Neural cell (in vitro differentiated cells): ENCODE results near the gene MAD2L1BP. TPM values are rescaled to one million over a fixed set of nuclear protein-coding genes. Genes with fewer than 3 reads are reported as not detected.

ENCODE experiments used
- H2AFZ ChIP-seq: fragments of 200-600, 300-800 bp; sonication (generic), shearing (Covaris generic); 2 replicates; pipeline ENCODE4 v1.6.0; 2014; ENCODE audit warnings: low read depth, mild to moderate bottlenecking, antibody characterized with exemption, low read length, moderate library complexity
- H3F3A ChIP-seq: fragments of 200-600 bp; shearing (Covaris generic); 2 replicates; pipeline ENCODE4 v1.6.1; 2016; ENCODE audit warnings: mild to moderate bottlenecking, moderate library complexity, mixed read lengths, antibody characterized with exemption, low read length; ENCODE audit not compliant: insufficient read depth, poor library complexity, severe bottlenecking
- H3K27ac ChIP-seq: fragments of 200-600, 300-800 bp; sonication (generic), shearing (Covaris generic); 2 replicates; pipeline ENCODE4 v1.5.1; 2014; ENCODE audit warnings: mild to moderate bottlenecking, low read length, moderate library complexity
- H3K27me3 ChIP-seq: fragments of 300-800, 200-600 bp; sonication (generic), shearing (Covaris generic); 2 replicates; pipeline ENCODE4 v1.6.0; 2014; ENCODE audit warnings: mild to moderate bottlenecking, low read depth, low read length, moderate library complexity; ENCODE audit not compliant: insufficient read depth
- H3K36me3 ChIP-seq: fragments of 300-800, 200-600 bp; sonication (generic), shearing (Covaris generic); 2 replicates; pipeline ENCODE4 v1.5.1; 2014; ENCODE audit warnings: mild to moderate bottlenecking, antibody characterized with exemption, low read length, moderate library complexity; ENCODE audit not compliant: insufficient read depth
- H3K4me2 ChIP-seq: fragments of 300-800, 200-600 bp; sonication (generic), shearing (Covaris generic); 2 replicates; pipeline ENCODE4 v1.6.0; 2014; ENCODE audit warnings: mild to moderate bottlenecking, low read length
- H3K4me3 ChIP-seq: fragments of 300-800, 200-600 bp; sonication (generic), shearing (Covaris generic); 2 replicates; pipeline ENCODE4 v1.5.1; 2014; ENCODE audit warnings: mild to moderate bottlenecking, low read length, moderate library complexity
- H3K79me2 ChIP-seq: fragments of 200-600 bp; shearing (Covaris generic); replicated peaks from 2 replicates; pipeline ENCODE4 v1.6.0; 2014; ENCODE audit warnings: mild to moderate bottlenecking, low read length, moderate library complexity; ENCODE audit not compliant: insufficient read depth
- H3K9ac ChIP-seq: fragments of 300-800, 200-600 bp; sonication (generic), shearing (Covaris generic); 2 replicates; pipeline ENCODE4 v1.6.1; 2016; ENCODE audit warnings: mild to moderate bottlenecking, low read length, mixed read lengths
- H3K9me2 ChIP-seq: fragments of 200-600 bp; shearing (Covaris generic); 2 replicates; pipeline ENCODE4 v1.6.1; 2016; ENCODE audit warnings: mild to moderate bottlenecking, low read length, mixed read lengths; ENCODE audit not compliant: insufficient read depth
- H3K9me3 ChIP-seq: fragments of 200-600, 300-800 bp; sonication (generic), shearing (Covaris generic); 2 replicates; pipeline ENCODE4 v1.6.1; 2016; ENCODE audit warnings: mild to moderate bottlenecking, mixed run types, low read length, moderate library complexity, mixed read lengths
- H4K20me1 ChIP-seq: fragments of 200-600 bp; shearing (Covaris generic); 2 replicates; pipeline ENCODE4 v1.6.1; 2016; ENCODE audit warnings: mild to moderate bottlenecking, mixed run types; ENCODE audit not compliant: insufficient read depth
- EP300 ChIP-seq: fragments of 450-650 bp; conservative IDR thresholded peaks from 2 replicates; pipeline ENCODE4 v1.6.1; 2014; ENCODE audit warnings: antibody characterized with exemption, mild to moderate bottlenecking, moderate library complexity; ENCODE audit not compliant: poor library complexity, severe bottlenecking
- EZH2 ChIP-seq: fragments of 200-600, 300-800 bp; shearing (Covaris generic), sonication (generic); IDR thresholded peaks from 2 replicates; pipeline ENCODE4 v1.6.1; 2014; ENCODE audit warnings: antibody characterized with exemption, low read length, borderline replicate concordance, mild to moderate bottlenecking; ENCODE audit not compliant: insufficient read depth, poor library complexity, severe bottlenecking
- MXI1 ChIP-seq: fragments of 450-650 bp; conservative IDR thresholded peaks from 2 replicates; pipeline ENCODE4 v1.6.1; 2014; ENCODE audit warnings: antibody characterized with exemption, mild to moderate bottlenecking; ENCODE audit not compliant: poor library complexity, severe bottlenecking
- POLR2AphosphoS5 ChIP-seq: IDR thresholded peaks from 2 replicates; pipeline ENCODE4 v1.6.1; 2012
- RAD21 ChIP-seq: fragments of 450-650 bp; conservative IDR thresholded peaks from 2 replicates; pipeline ENCODE4 v1.6.1; 2014; ENCODE audit warnings: antibody characterized with exemption, mild to moderate bottlenecking, moderate library complexity
- REST ChIP-seq: IDR thresholded peaks from 2 replicates; pipeline ENCODE4 v1.6.1; 2012; ENCODE audit warnings: borderline replicate concordance
- SMC3 ChIP-seq: fragments of 450-650 bp; conservative IDR thresholded peaks from 2 replicates; pipeline ENCODE4 v1.6.1; 2014; ENCODE audit warnings: antibody characterized with exemption, mild to moderate bottlenecking, moderate library complexity; ENCODE audit not compliant: poor library complexity
- TAF1 ChIP-seq: IDR thresholded peaks from 2 replicates; pipeline ENCODE4 v1.6.1; 2012; ENCODE audit warnings: low read depth
- polyA plus RNA-seq: library from polyadenylated mRNA; depleted of rRNA; stranded (reverse); fragments of >200 nt; gene quantifications from 2 replicates; pipeline ENCODE4 v1.2.3, GENCODE V29; 2014
- TF ChIP-seq, protein P1 (sequence below): fragments of 450-650 bp; IDR thresholded peaks from 2 replicates; pipeline ENCODE4 v1.5.1; 2014; ENCODE audit warnings: antibody characterized with exemption, mild to moderate bottlenecking, moderate library complexity; ENCODE audit not compliant: poor library complexity, severe bottlenecking

Gene MAD2L1BP
- polyA plus RNA-seq, 1 donor from 2014 or later: 43.2 TPM

DNA sequence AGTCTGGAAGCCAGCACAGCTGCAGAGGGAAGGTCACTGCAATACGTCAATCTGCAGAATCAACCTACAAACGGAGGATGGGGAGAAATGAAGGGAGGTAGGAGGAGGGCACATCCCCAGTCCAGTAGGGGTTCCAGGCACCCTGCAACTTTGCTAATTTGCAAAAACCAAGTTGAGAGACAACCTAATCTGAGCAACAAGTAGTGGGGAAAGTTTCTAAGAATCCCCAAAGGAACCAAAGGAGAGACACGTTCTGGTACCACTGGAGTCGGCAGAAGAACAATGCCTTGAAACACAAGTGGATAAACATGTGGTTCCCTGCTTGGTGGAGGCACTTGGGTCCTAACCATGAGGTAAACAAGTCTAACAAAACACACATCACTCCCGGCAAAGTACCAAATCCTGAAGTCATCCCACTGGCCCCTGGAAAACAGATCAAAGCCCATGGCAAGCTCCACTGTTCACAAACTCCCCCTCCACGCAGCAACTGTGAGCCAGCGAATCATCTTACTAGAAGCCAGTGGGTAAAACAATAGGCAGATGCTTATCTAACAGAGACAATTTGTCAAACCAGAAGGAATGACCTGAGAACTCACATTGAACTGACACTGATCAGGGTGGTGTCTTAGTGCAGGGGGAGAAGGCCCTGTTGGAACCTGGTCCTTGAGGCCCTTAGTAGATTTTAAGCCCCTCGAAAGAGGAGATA is 47.2 kb downstream of the MAD2L1BP start:
- Histone ChIP-seq H3K27ac (no peak overlapping the region), H3K9ac (no peak overlapping the region), H3K27me3 (no peaks in the 10 kb centered on the region), H3F3A (no peaks in the 10 kb centered on the region), H3K36me3 (no peaks in the 10 kb centered on the region), H4K20me1 (no peaks in the 10 kb centered on the region), H3K4me2 (no peak overlapping the region), H2AFZ (no peak overlapping the region), H3K79me2 (peaks cover 28% of the 10 kb centered on the region), H3K9me2 (no peaks in the 10 kb centered on the region), H3K9me3 (no peaks in the 10 kb centered on the region), H3K4me3 (no peak overlapping the region)
- TF ChIP-seq, protein P1, sequence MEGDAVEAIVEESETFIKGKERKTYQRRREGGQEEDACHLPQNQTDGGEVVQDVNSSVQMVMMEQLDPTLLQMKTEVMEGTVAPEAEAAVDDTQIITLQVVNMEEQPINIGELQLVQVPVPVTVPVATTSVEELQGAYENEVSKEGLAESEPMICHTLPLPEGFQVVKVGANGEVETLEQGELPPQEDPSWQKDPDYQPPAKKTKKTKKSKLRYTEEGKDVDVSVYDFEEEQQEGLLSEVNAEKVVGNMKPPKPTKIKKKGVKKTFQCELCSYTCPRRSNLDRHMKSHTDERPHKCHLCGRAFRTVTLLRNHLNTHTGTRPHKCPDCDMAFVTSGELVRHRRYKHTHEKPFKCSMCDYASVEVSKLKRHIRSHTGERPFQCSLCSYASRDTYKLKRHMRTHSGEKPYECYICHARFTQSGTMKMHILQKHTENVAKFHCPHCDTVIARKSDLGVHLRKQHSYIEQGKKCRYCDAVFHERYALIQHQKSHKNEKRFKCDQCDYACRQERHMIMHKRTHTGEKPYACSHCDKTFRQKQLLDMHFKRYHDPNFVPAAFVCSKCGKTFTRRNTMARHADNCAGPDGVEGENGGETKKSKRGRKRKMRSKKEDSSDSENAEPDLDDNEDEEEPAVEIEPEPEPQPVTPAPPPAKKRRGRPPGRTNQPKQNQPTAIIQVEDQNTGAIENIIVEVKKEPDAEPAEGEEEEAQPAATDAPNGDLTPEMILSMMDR: no peak

DNA sequence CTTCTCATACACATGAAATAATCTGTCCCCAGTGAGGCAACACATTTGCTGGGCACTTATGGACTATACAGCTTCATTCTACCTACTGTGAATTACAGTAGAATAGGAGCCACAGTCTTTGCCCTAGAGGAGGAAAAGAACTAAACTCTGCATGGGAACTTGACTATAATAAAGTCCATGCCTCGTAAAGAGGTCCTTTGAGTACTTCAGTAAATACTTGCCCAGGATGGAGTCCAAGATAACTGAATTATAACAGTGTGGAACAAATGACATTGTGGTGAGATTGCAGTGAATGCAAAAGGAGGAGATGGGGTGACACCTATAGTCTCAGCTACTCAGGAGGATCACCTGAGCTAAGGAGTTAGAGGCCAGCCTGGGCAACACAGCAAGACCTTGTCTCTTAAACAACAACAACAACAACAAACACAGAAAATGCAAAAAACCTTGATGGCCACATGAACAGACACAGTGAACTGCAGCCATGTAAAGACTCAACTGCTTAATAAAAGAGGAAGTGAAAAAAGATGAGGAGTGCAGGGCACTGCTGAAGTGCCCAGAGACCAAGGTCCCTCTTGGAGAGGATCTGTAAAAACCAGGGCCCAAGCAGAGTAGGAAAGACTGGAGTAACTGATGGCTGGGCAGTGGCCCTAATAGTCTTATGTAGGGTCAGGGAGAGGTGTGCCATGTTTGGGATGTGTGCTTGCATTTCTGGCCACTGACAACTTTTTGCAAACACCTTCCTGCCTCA is 48.2 kb downstream of the MAD2L1BP start:
- Histone ChIP-seq H3K27me3 (no peaks in the 10 kb centered on the region), H3K9ac (no peak overlapping the region), H3K36me3 (no peaks in the 10 kb centered on the region), H3K9me2 (no peaks in the 10 kb centered on the region), H3K9me3 (no peaks in the 10 kb centered on the region), H2AFZ (no peak overlapping the region), H3K4me2 (no peak overlapping the region), H3K27ac (no peak overlapping the region), H4K20me1 (no peaks in the 10 kb centered on the region), H3K4me3 (no peak overlapping the region), H3F3A (no peaks in the 10 kb centered on the region), H3K79me2 (peaks cover 28% of the 10 kb centered on the region)
- TF ChIP-seq, protein P1: no peak
- TF ChIP-seq TAF1: no peak
- no peak for TF ChIP-seq REST
- TF ChIP-seq POLR2AphosphoS5: no peak
- no peak for TF ChIP-seq RAD21
- no peak for TF ChIP-seq EP300
- TF ChIP-seq SMC3: no peak
- no peak for TF ChIP-seq EZH2
- no peak for TF ChIP-seq MXI1
